Measurements from ENCODE around the gene LITAFD. TPM values are rescaled to one million over a fixed set of nuclear protein-coding genes. Genes with fewer than 3 reads are reported as not detected.
"Not testable (repeated sequence)": the region's sequence is repeated elsewhere in the genome, so short reads cannot be mapped to it uniquely, and the experiment has no call there.

Gene LITAFD
- total RNA-seq, 1 experiment from 2014 or later: 0.45 TPM

GRCh38 chr16:8867216-8867931 is 14.8 kb upstream of the LITAFD start:
- Histone ChIP-seq H3K4me1 (ENCODE audit: low read length) (peaks cover 63% of the 10 kb centered on the region), H3K27me3 (ENCODE audit: low read length) (no peaks in the 10 kb centered on the region), H3K36me3 (ENCODE audit: insufficient read depth, low read length) (0 out of 2 replicates have a peak, but pooled peaks cover 2% of the 10 kb centered on the region), H3K27ac (ENCODE audit: low read length) (peak overlapping the region; percentile 92), H2AFZ (ENCODE audit: low read length) (no peak overlapping the region), H3K9me3 (ENCODE audit: low read length) (no peaks in the 10 kb centered on the region), H4K20me1 (ENCODE audit: insufficient read depth, low read depth, low read length) (peaks cover 23% of the 10 kb centered on the region), H3K9me2 (replicated peaks; ENCODE audit: insufficient read depth, low read length) (no peaks in the 10 kb centered on the region), H3K9ac (ENCODE audit: low read length) (peak overlapping the region; percentile 96), H3K79me2 (ENCODE audit: low read length) (peaks cover 53% of the 10 kb centered on the region), H3K4me2 (ENCODE audit: low read depth, low read length, poor library complexity, severe bottlenecking) (peak overlapping the region; percentile 93), H3K4me3 (ENCODE audit: low read length) (peak overlapping the region; percentile 92)
- peak; percentile 74 for DNase-seq

DNA sequence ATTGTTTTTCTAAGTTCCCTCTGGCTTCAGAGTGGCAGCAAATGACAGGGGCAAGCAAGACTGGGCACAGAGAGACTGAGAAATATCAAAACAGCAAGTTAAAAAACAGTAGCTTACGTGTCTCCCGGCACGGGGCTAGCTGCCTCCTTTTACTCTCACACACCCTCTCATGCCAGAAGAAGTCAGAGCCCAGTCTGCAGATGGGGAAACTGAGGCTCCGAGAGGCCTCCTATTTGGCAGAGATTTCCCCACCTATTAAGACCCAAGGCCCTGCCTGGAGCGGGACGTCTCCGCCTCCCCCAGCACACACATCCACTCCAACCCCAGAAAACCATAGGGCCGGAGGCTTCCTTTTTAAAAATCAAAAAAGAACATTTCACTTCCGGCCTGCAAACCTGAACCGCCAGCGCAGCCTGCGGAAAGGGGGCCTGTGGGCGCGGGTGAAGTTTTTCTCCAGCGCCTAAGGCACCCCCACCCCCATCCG is 14.2 kb upstream of the LITAFD start:
- H2AFZ ChIP-seq (ENCODE audit: low read length): peak overlapping the region; percentile 80; the same call in 1 of the 2 replicates

GRCh38 chr16:8868416-8869211 is 13.5 kb upstream of the LITAFD start, which contains the start of gene CARHSP1:
Gene CARHSP1 (minus strand): TSS chr16:8869006. CDS start chr16:8859328, 9,678 bp downstream.
- Histone ChIP-seq H3K36me3 (ENCODE audit: insufficient read depth, low read length) (no peaks in the 10 kb centered on the region), H3K9me3 (ENCODE audit: low read length) (no peaks in the 10 kb centered on the region), H3K4me3 (ENCODE audit: low read length) (peak within 1 kb of the TSS; percentile 92), H3K79me2 (ENCODE audit: low read length) (peaks cover 43% of the 10 kb centered on the region), H3K4me2 (ENCODE audit: low read depth, low read length, poor library complexity, severe bottlenecking) (peak within 1 kb of the TSS; percentile 93), H3K27me3 (ENCODE audit: low read length) (no peaks in the 10 kb centered on the region), H2AFZ (ENCODE audit: low read length) (peak within 1 kb of the TSS; percentile 80; the same call in 1 of the 2 replicates), H3K4me1 (ENCODE audit: low read length) (peaks cover 63% of the 10 kb centered on the region), H4K20me1 (ENCODE audit: insufficient read depth, low read depth, low read length) (peaks cover 16% of the 10 kb centered on the region; the same call in 1 of the 2 replicates), H3K9me2 (replicated peaks; ENCODE audit: insufficient read depth, low read length) (no peaks in the 10 kb centered on the region), H3K27ac (ENCODE audit: low read length) (peak within 1 kb of the TSS; percentile 92), H3K9ac (ENCODE audit: low read length) (peak within 1 kb of the TSS; percentile 96)
- peak; percentile 97 for DNase-seq

More for the DNA sequence above, 14.2 kb upstream of the LITAFD start:
- H3K27ac ChIP-seq (ENCODE audit: low read length): peak overlapping the region; percentile 92
- DNase-seq: no peak
- no peaks in the 10 kb centered on the region for H3K9me3 ChIP-seq (ENCODE audit: low read length)
- no peaks in the 10 kb centered on the region for H3K9me2 ChIP-seq (replicated peaks; ENCODE audit: insufficient read depth, low read length)
- H3K9ac ChIP-seq (ENCODE audit: low read length): peak overlapping the region; percentile 96
- peak overlapping the region; percentile 93 for H3K4me2 ChIP-seq (ENCODE audit: low read depth, low read length, poor library complexity, severe bottlenecking)
- peak overlapping the region; percentile 92 for H3K4me3 ChIP-seq (ENCODE audit: low read length)
- no peaks in the 10 kb centered on the region for H3K36me3 ChIP-seq (ENCODE audit: insufficient read depth, low read length)
- peaks cover 23% of the 10 kb centered on the region for H4K20me1 ChIP-seq (ENCODE audit: insufficient read depth, low read depth, low read length)
- peaks cover 49% of the 10 kb centered on the region for H3K79me2 ChIP-seq (ENCODE audit: low read length)
- no peaks in the 10 kb centered on the region for H3K27me3 ChIP-seq (ENCODE audit: low read length)
- H3K4me1 ChIP-seq (ENCODE audit: low read length): peaks cover 63% of the 10 kb centered on the region

DNA sequence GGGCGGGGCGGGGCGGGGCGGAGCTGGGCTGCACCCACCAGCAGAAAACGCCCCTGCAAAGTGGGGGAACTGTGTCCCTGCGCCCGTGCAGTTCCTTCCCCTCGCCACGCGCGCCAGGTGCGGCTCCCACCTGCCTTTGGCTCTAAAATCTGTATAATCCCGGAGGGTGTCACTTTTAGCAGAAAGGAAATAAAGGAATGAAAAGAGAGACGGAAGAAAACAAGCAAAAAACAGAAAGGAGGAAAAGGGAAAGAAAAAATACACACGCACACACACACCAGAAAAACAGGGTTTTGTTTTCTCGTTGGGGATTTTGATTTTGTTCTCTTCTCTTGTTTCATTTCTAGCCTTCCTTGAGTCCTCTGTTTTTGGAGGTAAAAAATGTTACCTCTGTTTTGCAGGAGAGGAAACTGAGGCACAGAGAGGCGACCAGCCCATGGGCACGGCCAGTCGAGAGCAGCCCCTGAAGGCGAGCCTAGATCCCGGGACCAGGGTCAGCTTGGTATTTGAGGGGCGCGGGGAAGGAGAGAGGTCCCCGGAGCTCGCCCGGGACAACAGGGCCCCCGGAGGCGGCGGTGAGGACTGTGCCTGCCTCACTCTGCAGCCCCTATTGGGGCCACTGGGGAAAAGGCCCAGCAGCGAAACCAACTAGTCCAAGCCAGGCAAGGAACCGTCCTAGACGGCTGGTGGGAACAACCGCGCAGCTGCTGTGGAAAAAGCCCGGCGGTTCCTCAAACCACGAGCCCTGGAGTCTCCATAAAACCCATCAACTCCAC is 12.8 kb upstream of the LITAFD start:
- H3K79me2 ChIP-seq (ENCODE audit: low read length): peaks cover 37% of the 10 kb centered on the region
- peak overlapping the region; percentile 60 for H3K4me3 ChIP-seq (ENCODE audit: low read length)
- no peaks in the 10 kb centered on the region for H3K27me3 ChIP-seq (ENCODE audit: low read length)
- H3K9ac ChIP-seq (ENCODE audit: low read length): peak overlapping the region; percentile 66
- peaks cover 11% of the 10 kb centered on the region; the same call in 1 of the 2 replicates for H4K20me1 ChIP-seq (ENCODE audit: insufficient read depth, low read depth, low read length)
- peaks cover 56% of the 10 kb centered on the region for H3K4me1 ChIP-seq (ENCODE audit: low read length)
- H3K9me2 ChIP-seq (replicated peaks; ENCODE audit: insufficient read depth, low read length): no peaks in the 10 kb centered on the region
- DNase-seq: no peak
- H3K36me3 ChIP-seq (ENCODE audit: insufficient read depth, low read length): no peaks in the 10 kb centered on the region
- peak overlapping the region; percentile 45 for H3K27ac ChIP-seq (ENCODE audit: low read length)
- H3K4me2 ChIP-seq (ENCODE audit: low read depth, low read length, poor library complexity, severe bottlenecking): peak overlapping the region; percentile 79
- no peaks in the 10 kb centered on the region for H3K9me3 ChIP-seq (ENCODE audit: low read length)
- H2AFZ ChIP-seq (ENCODE audit: low read length): peak overlapping the region; percentile 62; the same call in 1 of the 2 replicates

GRCh38 chr16:8869988-8870241 is 12.2 kb upstream of the LITAFD start:
- H3K27ac ChIP-seq (ENCODE audit: low read length); H2AFZ ChIP-seq (ENCODE audit: low read length); H3K36me3 ChIP-seq (ENCODE audit: insufficient read depth, low read length); H3K9me3 ChIP-seq (ENCODE audit: low read length); H3K27me3 ChIP-seq (ENCODE audit: low read length); H3K9me2 ChIP-seq (replicated peaks; ENCODE audit: insufficient read depth, low read length); DNase-seq; H3K9ac ChIP-seq (ENCODE audit: low read length); H3K4me3 ChIP-seq (ENCODE audit: low read length): not testable (repeated sequence)
- H4K20me1 ChIP-seq (ENCODE audit: insufficient read depth, low read depth, low read length): peaks cover 11% of the 10 kb centered on the region; the same call in 1 of the 2 replicates
- peaks cover 51% of the 10 kb centered on the region for H3K4me1 ChIP-seq (ENCODE audit: low read length)
- H3K4me2 ChIP-seq (ENCODE audit: low read depth, low read length, poor library complexity, severe bottlenecking): peak overlapping the region; percentile 79
- peaks cover 31% of the 10 kb centered on the region for H3K79me2 ChIP-seq (ENCODE audit: low read length)

DNA sequence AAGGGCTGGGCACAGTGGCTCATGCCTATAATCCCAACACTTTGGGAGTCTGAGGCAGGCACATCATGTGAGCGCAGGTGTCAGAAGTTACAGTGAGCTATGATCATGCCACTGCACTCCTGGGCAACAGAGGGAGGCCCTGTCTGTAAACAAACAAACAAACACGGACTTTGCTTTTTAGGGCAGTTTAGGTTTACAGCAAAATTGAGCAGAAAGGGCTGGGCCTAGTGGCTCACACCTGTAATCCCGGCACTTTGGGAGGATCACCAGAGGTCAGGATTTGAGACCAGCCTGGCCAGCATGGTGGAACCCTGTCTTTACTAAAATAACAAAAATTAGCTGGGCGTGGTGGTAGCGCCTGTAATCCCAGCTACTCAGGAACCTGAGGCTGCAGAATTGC is 10.1 kb upstream of the LITAFD start:
- H3K4me2 ChIP-seq (ENCODE audit: low read depth, low read length, poor library complexity, severe bottlenecking): no peak overlapping the region

GRCh38 chr16:8872967-8873865 is 8.9 kb upstream of the LITAFD start:
- no peak overlapping the region for H3K9ac ChIP-seq (ENCODE audit: low read length)
- no peaks in the 10 kb centered on the region for H3K9me3 ChIP-seq (ENCODE audit: low read length)
- no peak overlapping the region for H3K4me3 ChIP-seq (ENCODE audit: low read length)
- DNase-seq: no peak
- H4K20me1 ChIP-seq (ENCODE audit: insufficient read depth, low read depth, low read length): no peaks in the 10 kb centered on the region
- H3K36me3 ChIP-seq (ENCODE audit: insufficient read depth, low read length): no peaks in the 10 kb centered on the region
- H3K4me1 ChIP-seq (ENCODE audit: low read length): peaks cover 24% of the 10 kb centered on the region
- H3K27ac ChIP-seq (ENCODE audit: low read length): no peak overlapping the region
- H3K27me3 ChIP-seq (ENCODE audit: low read length): no peaks in the 10 kb centered on the region
- H2AFZ ChIP-seq (ENCODE audit: low read length): no peak overlapping the region
- no peaks in the 10 kb centered on the region for H3K9me2 ChIP-seq (replicated peaks; ENCODE audit: insufficient read depth, low read length)
- H3K4me2 ChIP-seq (ENCODE audit: low read depth, low read length, poor library complexity, severe bottlenecking): no peak overlapping the region
- H3K79me2 ChIP-seq (ENCODE audit: low read length): no peaks in the 10 kb centered on the region

More for the DNA sequence above, 10.1 kb upstream of the LITAFD start:
- no peaks in the 10 kb centered on the region for H3K27me3 ChIP-seq (ENCODE audit: low read length)
- no peak for DNase-seq
- no peaks in the 10 kb centered on the region for H3K9me2 ChIP-seq (replicated peaks; ENCODE audit: insufficient read depth, low read length)
- peaks cover 30% of the 10 kb centered on the region for H3K4me1 ChIP-seq (ENCODE audit: low read length)
- no peak overlapping the region for H3K4me3 ChIP-seq (ENCODE audit: low read length)
- H2AFZ ChIP-seq (ENCODE audit: low read length): no peak overlapping the region
- H3K9me3 ChIP-seq (ENCODE audit: low read length): no peaks in the 10 kb centered on the region
- no peaks in the 10 kb centered on the region for H3K36me3 ChIP-seq (ENCODE audit: insufficient read depth, low read length)
- peaks cover 10% of the 10 kb centered on the region for H3K79me2 ChIP-seq (ENCODE audit: low read length)
- H4K20me1 ChIP-seq (ENCODE audit: insufficient read depth, low read depth, low read length): 0 out of 2 replicates have a peak, but pooled peaks cover 3% of the 10 kb centered on the region
- no peak overlapping the region for H3K9ac ChIP-seq (ENCODE audit: low read length)
- peak overlapping the region; percentile 81; the same call in 1 of the 2 replicates for H3K27ac ChIP-seq (ENCODE audit: low read length)

All from Karpas-422 (cell line).